GM19035 (cell line): ENCODE data around the gene RNF17.
A peak's percentile ranks its signal among the peaks of the same experiment; 100 is the strongest.

Experiments used
- ATAC-seq: cut with Tn5 transposase; IDR thresholded peaks from one replicate; pipeline ENCODE4 v1.9.1; 2021; ENCODE audit not compliant: unreplicated experiment

The RNF17 gene, protein sequence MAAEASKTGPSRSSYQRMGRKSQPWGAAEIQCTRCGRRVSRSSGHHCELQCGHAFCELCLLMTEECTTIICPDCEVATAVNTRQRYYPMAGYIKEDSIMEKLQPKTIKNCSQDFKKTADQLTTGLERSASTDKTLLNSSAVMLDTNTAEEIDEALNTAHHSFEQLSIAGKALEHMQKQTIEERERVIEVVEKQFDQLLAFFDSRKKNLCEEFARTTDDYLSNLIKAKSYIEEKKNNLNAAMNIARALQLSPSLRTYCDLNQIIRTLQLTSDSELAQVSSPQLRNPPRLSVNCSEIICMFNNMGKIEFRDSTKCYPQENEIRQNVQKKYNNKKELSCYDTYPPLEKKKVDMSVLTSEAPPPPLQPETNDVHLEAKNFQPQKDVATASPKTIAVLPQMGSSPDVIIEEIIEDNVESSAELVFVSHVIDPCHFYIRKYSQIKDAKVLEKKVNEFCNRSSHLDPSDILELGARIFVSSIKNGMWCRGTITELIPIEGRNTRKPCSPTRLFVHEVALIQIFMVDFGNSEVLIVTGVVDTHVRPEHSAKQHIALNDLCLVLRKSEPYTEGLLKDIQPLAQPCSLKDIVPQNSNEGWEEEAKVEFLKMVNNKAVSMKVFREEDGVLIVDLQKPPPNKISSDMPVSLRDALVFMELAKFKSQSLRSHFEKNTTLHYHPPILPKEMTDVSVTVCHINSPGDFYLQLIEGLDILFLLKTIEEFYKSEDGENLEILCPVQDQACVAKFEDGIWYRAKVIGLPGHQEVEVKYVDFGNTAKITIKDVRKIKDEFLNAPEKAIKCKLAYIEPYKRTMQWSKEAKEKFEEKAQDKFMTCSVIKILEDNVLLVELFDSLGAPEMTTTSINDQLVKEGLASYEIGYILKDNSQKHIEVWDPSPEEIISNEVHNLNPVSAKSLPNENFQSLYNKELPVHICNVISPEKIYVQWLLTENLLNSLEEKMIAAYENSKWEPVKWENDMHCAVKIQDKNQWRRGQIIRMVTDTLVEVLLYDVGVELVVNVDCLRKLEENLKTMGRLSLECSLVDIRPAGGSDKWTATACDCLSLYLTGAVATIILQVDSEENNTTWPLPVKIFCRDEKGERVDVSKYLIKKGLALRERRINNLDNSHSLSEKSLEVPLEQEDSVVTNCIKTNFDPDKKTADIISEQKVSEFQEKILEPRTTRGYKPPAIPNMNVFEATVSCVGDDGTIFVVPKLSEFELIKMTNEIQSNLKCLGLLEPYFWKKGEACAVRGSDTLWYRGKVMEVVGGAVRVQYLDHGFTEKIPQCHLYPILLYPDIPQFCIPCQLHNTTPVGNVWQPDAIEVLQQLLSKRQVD (N-terminal part only)

GRCh38 chr13:24763596-24764275, at the start of gene RNF17:
TSS of gene RNF17 (plus strand) at chr13:24764169. CDS start at chr13:24764204, 35 bp downstream.
- ATAC-seq, result no peak

DNA sequence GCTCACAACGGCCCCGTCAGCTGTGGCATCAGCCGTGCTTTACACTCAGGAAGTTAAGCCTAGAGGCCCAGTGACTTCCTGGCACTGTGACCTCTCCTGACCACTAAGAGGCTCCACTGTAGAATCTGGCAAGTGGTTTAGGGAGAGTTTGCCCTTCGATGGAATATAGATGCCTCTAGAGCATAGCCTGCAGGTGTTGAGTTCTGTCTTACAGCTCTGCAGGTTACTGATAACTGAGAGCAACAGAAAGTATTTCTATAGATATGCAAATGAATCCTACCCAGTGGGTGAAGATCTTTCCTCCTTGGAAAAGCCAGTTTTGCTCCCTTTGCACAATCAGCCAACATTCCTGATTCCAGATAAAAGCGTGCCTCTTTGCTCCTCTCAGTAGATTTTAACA, 48.0 kb upstream of the RNF17 start:
- ATAC-seq, result no peak

- no peak for ATAC-seq
Observed at GRCh38 chr13:24716446-24716845, 47.5 kb upstream of the RNF17 start.

GRCh38 chr13:24717217-24717616, 46.8 kb upstream of the RNF17 start:
- no peak for ATAC-seq

GRCh38 chr13:24718192-24718965, 45.6 kb upstream of the RNF17 start:
- no peak for ATAC-seq

- no peak for ATAC-seq
Observed at GRCh38 chr13:24719139-24719538, 44.8 kb upstream of the RNF17 start.

- ATAC-seq, result no peak
Observed at GRCh38 chr13:24723206-24723605, 40.8 kb upstream of the RNF17 start.

DNA sequence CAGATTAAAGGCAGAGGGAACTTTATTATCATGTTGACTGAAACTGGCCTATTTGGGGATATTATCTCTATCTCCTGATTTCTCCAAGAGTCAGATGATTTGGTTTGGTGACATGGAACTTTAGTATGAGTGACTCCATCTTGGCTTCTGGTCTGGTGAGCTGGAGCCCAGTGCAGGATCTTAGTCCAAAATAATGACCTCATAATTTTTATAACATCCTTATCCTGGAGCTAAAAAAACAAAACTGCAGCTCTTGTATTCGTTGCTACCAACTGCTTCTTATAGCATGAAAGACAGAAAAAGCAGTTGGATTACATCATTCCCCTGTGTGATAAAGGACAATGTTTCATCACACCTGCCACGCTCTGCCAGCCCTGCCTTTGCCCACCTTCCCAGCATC, 39.3 kb upstream of the RNF17 start:
- no peak for ATAC-seq

DNA sequence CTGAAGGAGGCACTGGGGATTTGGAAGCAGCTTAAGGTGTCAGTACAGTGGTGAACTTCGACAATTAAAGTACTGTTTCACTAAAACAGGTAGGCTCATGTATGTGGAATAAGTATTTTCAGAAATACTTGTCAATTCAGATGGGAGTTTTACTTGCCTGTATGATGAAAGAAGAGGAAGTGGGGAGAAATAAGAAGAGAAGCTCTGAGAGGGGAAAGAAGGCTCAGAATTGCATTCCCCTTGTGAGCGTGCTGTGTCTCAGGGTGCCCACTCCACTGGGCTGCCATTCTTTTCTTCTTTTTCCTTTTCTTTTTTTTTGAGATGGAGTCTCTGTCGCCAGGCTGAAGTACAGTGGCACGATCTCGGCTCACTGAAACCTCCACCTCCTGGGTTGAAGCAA, 38.6 kb upstream of the RNF17 start:
- ATAC-seq, result no peak

GRCh38 chr13:24727731-24728601, 36.0 kb upstream of the RNF17 start:
- peak; percentile 69 for ATAC-seq

- ATAC-seq, result peak; percentile 71
Observed at GRCh38 chr13:24730873-24731567, 32.9 kb upstream of the RNF17 start.

- no peak for ATAC-seq
Observed at GRCh38 chr13:24734950-24735349, 29.0 kb upstream of the RNF17 start.

GRCh38 chr13:24737042-24737441, 26.9 kb upstream of the RNF17 start:
- no peak for ATAC-seq

DNA sequence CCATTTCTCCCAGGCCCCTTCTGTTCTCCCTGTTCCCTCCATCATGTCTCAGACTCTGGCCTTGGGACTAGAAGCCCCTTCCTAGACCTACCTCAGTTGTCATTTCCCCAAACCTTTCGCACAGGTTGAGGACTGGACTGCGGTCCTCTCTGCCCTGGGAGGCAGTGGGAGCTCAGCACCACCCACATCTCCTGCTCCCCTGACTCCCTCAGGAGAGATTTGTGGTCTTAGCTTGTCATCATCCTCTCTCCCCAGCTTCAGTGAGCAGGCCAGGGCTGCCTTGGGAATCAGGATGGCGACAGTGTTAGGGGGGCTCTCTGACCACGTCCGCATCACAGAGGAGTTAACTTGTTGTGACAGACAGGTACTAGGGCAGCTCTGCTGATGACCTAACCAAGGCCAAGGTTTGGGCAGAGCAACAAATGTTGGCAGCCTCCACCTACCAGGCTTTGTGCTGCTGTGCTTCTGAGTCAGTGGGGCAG, 25.6 kb upstream of the RNF17 start:
- ATAC-seq, result no peak

- ATAC-seq, result no peak
Observed at GRCh38 chr13:24740014-24740890, 23.7 kb upstream of the RNF17 start.

GRCh38 chr13:24741016-24741662, 22.8 kb upstream of the RNF17 start:
- no peak for ATAC-seq

DNA sequence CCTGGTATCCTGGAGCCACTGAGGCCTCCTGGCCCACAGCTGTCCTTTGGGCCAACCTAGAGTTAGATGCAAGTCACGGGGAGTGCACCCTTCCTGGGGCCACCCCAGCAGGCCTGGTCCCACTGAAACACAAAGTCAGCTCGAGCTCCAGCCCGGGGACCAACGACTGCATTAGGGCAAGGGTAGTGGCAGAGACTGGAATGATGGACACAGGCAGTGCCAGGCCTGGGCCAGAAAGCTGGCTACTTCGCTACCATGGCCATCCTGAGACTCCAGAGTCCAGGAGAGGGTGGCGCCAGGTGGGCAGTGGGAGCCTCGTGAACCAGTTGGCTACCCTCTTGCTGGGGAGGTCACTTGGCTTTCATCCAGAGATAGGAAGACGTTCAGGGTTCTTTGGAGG, 22.2 kb upstream of the RNF17 start:
- ATAC-seq, result no peak
